Testis (tissue), 5 donors: ENCODE data around the gene C7orf25. TPM values are rescaled to one million over a fixed set of nuclear protein-coding genes. Genes with fewer than 3 reads are reported as not detected.

Experiments
- DNase-seq: peaks from one replicate; pipeline ENCODE4 v3.0.0-alpha.2; 2019
- H3K27ac ChIP-seq, 2 donors: fragments of 200-600 bp; sonication (generic); one replicate each; pipeline ENCODE4 v1.5.1; 2019
- H3K27me3 ChIP-seq: fragments of 200-600 bp; sonication (generic); one replicate; pipeline ENCODE4 v1.5.1; 2019
- H3K36me3 ChIP-seq: fragments of 200-600 bp; sonication (generic); one replicate; pipeline ENCODE4 v1.5.1; 2017; ENCODE audit warnings: low read depth; ENCODE audit errors: missing control alignments
- H3K4me1 ChIP-seq: fragments of 200-600 bp; sonication (generic); one replicate; pipeline ENCODE4 v1.5.1; 2019
- H3K4me3 ChIP-seq, 2 donors: fragments of 200-600 bp; sonication (generic); one replicate each; pipeline ENCODE4 v1.5.1; 2017 to 2019
- H3K9me3 ChIP-seq: fragments of 200-600 bp; sonication (generic); one replicate; pipeline ENCODE4 v1.5.1; 2017
- CTCF ChIP-seq, 3 experiments: fragments of 450-650 bp in 2 of 3; fragments of 200-600 bp in 1 of 3; sonication (generic) in 1 of 3; IDR thresholded peaks; one replicate each; pipeline ENCODE4 v1.5.1; 2016 to 2019; ENCODE audit warnings: antibody characterized with exemption in 3 of 3, mild to moderate bottlenecking in 2 of 3, moderate library complexity in 1 of 3
- POLR2A ChIP-seq: fragments of 450-650 bp; IDR thresholded peaks from one replicate; pipeline ENCODE4 v1.6.1; 2017; ENCODE audit warnings: antibody characterized with exemption, mild to moderate bottlenecking, moderate library complexity
- WGBS, 2 donors: methylation state at CpG; one replicate each; pipeline ENCODE4 v1.1.5; 2018; 5-methylcytosine and 5-hydroxymethylcytosine counted together
- intact Hi-C: fragments of 100-400 bp; cut with DNase I; formaldehyde crosslinking; loops from one replicate; pipeline ENCODE4 v1.15.1; 2023; ENCODE audit warnings: low total_unique reads
- long read RNA-seq, 2 donors: transcript quantifications; one replicate each; lab custom pipeline, GENCODE V29; 2026
- polyA plus RNA-seq: library from polyadenylated mRNA; stranded (reverse); fragments of 350-450 nt; fragmentation: Illumina TruSeq; extraction: RNeasy Lipid Tissue Mini Kit (QIAGEN cat#74804); gene quantifications from one replicate; pipeline ENCODE4 v1.2.3, GENCODE V29; 2014; ENCODE audit warnings: low read depth, low replicate concordance; ENCODE audit not compliant: insufficient read depth
- total RNA-seq, 2 donors: library from RNA; depleted of rRNA; stranded (reverse); fragments of >200 nt; gene quantifications; one replicate each; pipeline ENCODE4 v1.2.3, GENCODE V29; 2016

Gene C7orf25
- total RNA-seq = 10 to 100 TPM; 21.2 to 23.5 TPM
- 4.7 TPM for polyA plus RNA-seq
- long read RNA-seq, donor 1, transcript C7orf25-201 (2 exons, 2,451 nt) = major isoform, 16 of 17 reads
- long read RNA-seq, donor 1, partial matches to known transcripts = 0 of 17 reads
- long read RNA-seq, donor 1, other reads (novel, unspliced or antisense) = 0 of 17 reads
- long read RNA-seq, donor 2, transcript C7orf25-201 (2 exons, 2,451 nt) = major isoform, 11 of 22 reads
- long read RNA-seq, donor 2, partial matches to known transcripts = 11 of 22 reads
- long read RNA-seq, donor 2, other reads (novel, unspliced or antisense) = 0 of 22 reads

DNA sequence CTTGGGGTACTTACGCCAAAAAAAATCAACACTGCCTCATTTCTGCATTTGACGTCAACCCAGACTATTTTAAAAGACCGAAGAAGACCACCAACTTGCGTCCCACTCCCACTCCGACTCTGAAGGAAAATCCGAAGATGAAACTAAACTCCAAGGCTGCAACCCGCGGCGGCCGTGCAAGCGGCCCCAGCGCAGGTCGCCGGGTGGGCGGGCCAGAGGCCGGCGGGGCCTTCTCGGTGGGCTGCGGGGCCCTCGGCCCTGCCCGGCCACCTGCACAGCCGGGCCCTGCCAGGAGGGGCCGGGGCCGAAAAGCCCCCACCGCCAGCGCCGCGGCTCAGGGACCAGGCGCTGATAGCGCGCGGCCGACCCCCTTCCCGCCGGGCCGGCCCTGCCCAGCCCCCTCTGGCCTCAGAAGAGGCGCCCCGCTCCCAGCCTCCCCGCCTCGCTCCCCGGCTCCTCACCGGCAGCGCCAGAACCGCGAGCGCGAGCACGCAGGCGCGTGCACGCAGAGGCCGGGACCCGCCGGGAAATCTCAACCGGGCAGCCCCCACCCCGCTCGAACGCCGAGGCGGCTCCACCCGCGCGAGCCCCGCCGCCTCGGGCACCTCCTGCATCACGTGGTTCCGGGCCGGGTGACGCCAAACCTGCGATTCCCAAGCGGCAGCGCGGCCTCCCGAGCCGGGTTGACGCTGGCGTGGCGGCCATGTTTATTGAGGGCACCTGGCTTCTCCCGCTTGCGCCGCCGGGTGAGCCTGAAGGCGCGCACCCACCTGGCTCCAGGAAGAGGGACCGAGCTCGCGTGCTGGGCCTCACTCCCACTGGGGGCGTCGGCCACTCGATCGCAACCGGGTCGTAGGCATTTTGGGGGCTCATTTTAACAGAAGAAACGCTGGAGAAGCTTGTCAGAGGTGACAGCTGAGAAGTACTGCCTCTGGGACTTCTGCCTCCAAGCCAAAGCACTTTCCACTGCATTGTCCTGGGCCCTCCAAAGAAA, at the start of gene C7orf25:
TSS of gene C7orf25 (minus strand) at position 617 of the 994 bp plus-strand sequence. CDS start 1,170 bp downstream, outside the sequence.
- Histone ChIP-seq H3K4me3 (peak within 1 kb of the TSS; percentile 71 to 87), H3K27me3 (no peaks in the 10 kb centered on the region), H3K9me3 (no peaks in the 10 kb centered on the region), H3K36me3 (no peaks in the 10 kb centered on the region), H3K27ac (peak within 1 kb of the TSS; percentile 71 to 87), H3K4me1 (peaks cover 27% of the 10 kb centered on the region)
- TF ChIP-seq CTCF (IDR thresholded peaks at IDR 0.05) = no peak
- peak; percentile 98 for DNase-seq
- 0% methylated on average over 9 to 46 of the region's 95 CpGs for whole genome bisulfite sequencing, 2 donors
- intact Hi-C loops = no loop called here

- TF ChIP-seq CTCF (IDR thresholded peaks at IDR 0.05) (no peak), POLR2A (no peak)
- H3K27ac ChIP-seq = no peak overlapping the region
- WGBS, 2 donors = 77 to 78% methylated on average over 2 of the region's 2 CpGs
- H3K4me1 ChIP-seq = no peaks in the 10 kb centered on the region
- no peaks in the 10 kb centered on the region for H3K9me3 ChIP-seq
- intact Hi-C loops = no loop called here
- no peak for DNase-seq
- H3K4me3 ChIP-seq = no peak overlapping the region
- H3K27me3 ChIP-seq = no peaks in the 10 kb centered on the region
- no peaks in the 10 kb centered on the region for H3K36me3 ChIP-seq
These were observed 49.3 kb upstream of the C7orf25 start for GRCh38 chr7:42961170-42961569.

GRCh38 chr7:42960762-42961161, 48.9 kb upstream of the C7orf25 start:
- Histone ChIP-seq H3K27ac (no peak overlapping the region), H3K36me3 (no peaks in the 10 kb centered on the region), H3K4me3 (no peak overlapping the region), H3K9me3 (no peaks in the 10 kb centered on the region), H3K27me3 (no peaks in the 10 kb centered on the region), H3K4me1 (no peaks in the 10 kb centered on the region)
- TF ChIP-seq CTCF (IDR thresholded peaks at IDR 0.05) (no peak), POLR2A (no peak)
- 77 to 90% methylated on average over 2 of the region's 2 CpGs for WGBS, 2 donors
- DNase-seq = no peak
- intact Hi-C loops = no loop called here

DNA sequence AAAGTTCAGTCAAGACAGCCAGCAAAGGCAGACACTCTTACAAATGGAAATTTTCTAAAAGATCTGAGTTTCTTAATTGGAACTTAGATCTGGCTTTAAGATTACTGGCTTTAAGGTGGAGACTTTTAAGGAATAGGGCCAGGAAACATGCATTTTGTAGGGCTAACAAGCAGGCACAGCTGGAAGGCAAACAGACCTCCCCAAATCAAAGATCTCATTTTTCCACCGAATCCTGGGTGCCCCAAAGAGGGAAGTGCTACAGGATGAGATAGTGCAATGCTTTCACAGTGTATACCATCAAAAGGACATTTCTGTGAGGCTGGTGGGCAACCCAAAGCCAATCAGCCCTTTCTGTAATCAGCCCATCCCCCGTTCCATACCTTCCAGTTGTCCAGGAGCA, 47.7 kb upstream of the C7orf25 start:
- no peaks in the 10 kb centered on the region for H3K9me3 ChIP-seq
- no peaks in the 10 kb centered on the region for H3K27me3 ChIP-seq
- no peak for DNase-seq
- intact Hi-C loops = no loop called here
- no peak for TF ChIP-seq CTCF (IDR thresholded peaks at IDR 0.05)
- TF ChIP-seq POLR2A = no peak
- WGBS, 2 donors = 91 to 92% methylated on average over 2 of the region's 2 CpGs
- no peak overlapping the region for H3K27ac ChIP-seq
- H3K4me3 ChIP-seq = no peak overlapping the region
- H3K36me3 ChIP-seq = no peaks in the 10 kb centered on the region
- no peaks in the 10 kb centered on the region for H3K4me1 ChIP-seq
